ENCODE data around the gene ZNF480. TPM values are rescaled to one million over a fixed set of nuclear protein-coding genes. Genes with fewer than 3 reads are reported as not detected.
"Not testable (repeated sequence)": the region's sequence is repeated elsewhere in the genome, so short reads cannot be mapped to it uniquely, and the experiment has no call there.

The ZNF480 gene
- polyA plus RNA-seq, 1 donor from 2014 or later: 7.7 TPM

DNA sequence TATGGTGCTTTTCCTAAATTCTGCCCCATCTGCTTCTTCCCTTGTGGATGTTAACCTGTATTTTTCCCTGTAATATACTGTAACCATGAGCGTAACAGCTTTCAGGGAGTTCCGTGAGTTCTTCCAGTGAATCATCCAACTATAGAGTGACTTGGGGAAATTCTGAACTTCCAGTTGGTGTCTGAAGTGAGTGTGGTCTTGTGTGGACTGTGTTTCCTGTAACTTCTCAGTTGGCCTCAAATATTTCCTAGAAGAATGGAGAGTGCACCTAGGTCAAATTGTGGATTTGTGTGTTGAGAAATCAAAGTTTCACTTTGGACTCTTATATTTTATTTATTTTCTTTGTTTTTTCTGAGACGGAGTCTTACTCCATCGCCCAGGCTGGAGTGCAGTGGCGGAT is 38.5 kb upstream of the ZNF480 start:
- Histone ChIP-seq H3K36me3 (ENCODE audit: insufficient read depth, low read length) (no peaks in the 10 kb centered on the region), H3F3A (ENCODE audit: insufficient read depth, low read length, poor library complexity, severe bottlenecking) (no peaks in the 10 kb centered on the region), H3K9ac (ENCODE audit: low read length) (no peak overlapping the region), H3K4me3 (ENCODE audit: low read length) (no peak overlapping the region), H3K9me3 (ENCODE audit: low read length) (no peaks in the 10 kb centered on the region), H3K9me2 (ENCODE audit: insufficient read depth, low read length) (no peaks in the 10 kb centered on the region), H3K79me2 (replicated peaks; ENCODE audit: insufficient read depth, low read length) (no peaks in the 10 kb centered on the region), H3K27ac (ENCODE audit: low read length) (no peak overlapping the region), H2AFZ (ENCODE audit: low read depth, low read length) (no peak overlapping the region), H3K4me2 (ENCODE audit: low read length) (no peak overlapping the region), H4K20me1 (ENCODE audit: insufficient read depth) (no peaks in the 10 kb centered on the region), H3K27me3 (ENCODE audit: insufficient read depth, low read depth, low read length) (no peaks in the 10 kb centered on the region)
- TF ChIP-seq TAF1 (IDR thresholded peaks at IDR 0.05; ENCODE audit: low read depth): no peak
- TF ChIP-seq SMC3 (conservative IDR thresholded peaks at IDR 0.05; ENCODE audit: poor library complexity): no peak
- TF ChIP-seq POLR2AphosphoS5 (IDR thresholded peaks at IDR 0.05): no peak
- TF ChIP-seq RAD21 (conservative IDR thresholded peaks at IDR 0.05): no peak
- TF ChIP-seq EP300 (conservative IDR thresholded peaks at IDR 0.05; ENCODE audit: poor library complexity, severe bottlenecking): no peak
- TF ChIP-seq, protein P1, sequence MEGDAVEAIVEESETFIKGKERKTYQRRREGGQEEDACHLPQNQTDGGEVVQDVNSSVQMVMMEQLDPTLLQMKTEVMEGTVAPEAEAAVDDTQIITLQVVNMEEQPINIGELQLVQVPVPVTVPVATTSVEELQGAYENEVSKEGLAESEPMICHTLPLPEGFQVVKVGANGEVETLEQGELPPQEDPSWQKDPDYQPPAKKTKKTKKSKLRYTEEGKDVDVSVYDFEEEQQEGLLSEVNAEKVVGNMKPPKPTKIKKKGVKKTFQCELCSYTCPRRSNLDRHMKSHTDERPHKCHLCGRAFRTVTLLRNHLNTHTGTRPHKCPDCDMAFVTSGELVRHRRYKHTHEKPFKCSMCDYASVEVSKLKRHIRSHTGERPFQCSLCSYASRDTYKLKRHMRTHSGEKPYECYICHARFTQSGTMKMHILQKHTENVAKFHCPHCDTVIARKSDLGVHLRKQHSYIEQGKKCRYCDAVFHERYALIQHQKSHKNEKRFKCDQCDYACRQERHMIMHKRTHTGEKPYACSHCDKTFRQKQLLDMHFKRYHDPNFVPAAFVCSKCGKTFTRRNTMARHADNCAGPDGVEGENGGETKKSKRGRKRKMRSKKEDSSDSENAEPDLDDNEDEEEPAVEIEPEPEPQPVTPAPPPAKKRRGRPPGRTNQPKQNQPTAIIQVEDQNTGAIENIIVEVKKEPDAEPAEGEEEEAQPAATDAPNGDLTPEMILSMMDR (IDR thresholded peaks at IDR 0.05; ENCODE audit: poor library complexity, severe bottlenecking): no peak
- TF ChIP-seq, protein P2, sequence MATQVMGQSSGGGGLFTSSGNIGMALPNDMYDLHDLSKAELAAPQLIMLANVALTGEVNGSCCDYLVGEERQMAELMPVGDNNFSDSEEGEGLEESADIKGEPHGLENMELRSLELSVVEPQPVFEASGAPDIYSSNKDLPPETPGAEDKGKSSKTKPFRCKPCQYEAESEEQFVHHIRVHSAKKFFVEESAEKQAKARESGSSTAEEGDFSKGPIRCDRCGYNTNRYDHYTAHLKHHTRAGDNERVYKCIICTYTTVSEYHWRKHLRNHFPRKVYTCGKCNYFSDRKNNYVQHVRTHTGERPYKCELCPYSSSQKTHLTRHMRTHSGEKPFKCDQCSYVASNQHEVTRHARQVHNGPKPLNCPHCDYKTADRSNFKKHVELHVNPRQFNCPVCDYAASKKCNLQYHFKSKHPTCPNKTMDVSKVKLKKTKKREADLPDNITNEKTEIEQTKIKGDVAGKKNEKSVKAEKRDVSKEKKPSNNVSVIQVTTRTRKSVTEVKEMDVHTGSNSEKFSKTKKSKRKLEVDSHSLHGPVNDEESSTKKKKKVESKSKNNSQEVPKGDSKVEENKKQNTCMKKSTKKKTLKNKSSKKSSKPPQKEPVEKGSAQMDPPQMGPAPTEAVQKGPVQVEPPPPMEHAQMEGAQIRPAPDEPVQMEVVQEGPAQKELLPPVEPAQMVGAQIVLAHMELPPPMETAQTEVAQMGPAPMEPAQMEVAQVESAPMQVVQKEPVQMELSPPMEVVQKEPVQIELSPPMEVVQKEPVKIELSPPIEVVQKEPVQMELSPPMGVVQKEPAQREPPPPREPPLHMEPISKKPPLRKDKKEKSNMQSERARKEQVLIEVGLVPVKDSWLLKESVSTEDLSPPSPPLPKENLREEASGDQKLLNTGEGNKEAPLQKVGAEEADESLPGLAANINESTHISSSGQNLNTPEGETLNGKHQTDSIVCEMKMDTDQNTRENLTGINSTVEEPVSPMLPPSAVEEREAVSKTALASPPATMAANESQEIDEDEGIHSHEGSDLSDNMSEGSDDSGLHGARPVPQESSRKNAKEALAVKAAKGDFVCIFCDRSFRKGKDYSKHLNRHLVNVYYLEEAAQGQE (IDR thresholded peaks at IDR 0.05; ENCODE audit: borderline replicate concordance): no peak
- no peak for TF ChIP-seq EZH2 (IDR thresholded peaks at IDR 0.05; ENCODE audit: borderline replicate concordance, insufficient read depth, low read length, poor library complexity, severe bottlenecking)
- no peak for TF ChIP-seq MXI1 (conservative IDR thresholded peaks at IDR 0.05; ENCODE audit: poor library complexity, severe bottlenecking)

DNA sequence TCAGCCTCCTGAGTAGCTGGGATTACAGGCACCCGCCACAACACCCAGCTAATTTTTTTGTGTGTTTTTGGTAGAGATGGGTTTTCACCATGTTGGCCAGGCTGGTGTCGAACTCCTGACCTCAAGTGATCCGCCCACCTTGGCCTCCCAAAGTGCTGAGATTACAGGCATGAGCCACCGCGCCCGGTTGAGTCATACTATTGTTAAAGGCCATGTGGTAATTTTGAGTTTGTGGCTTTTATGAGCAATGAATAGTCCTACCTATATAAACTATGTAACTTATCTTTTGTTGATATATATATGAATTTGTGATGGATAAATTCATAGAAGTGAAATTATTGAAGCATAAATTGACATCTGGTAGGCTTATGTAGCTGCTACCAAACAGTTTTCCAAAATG is 31.4 kb upstream of the ZNF480 start:
- H3K27me3 ChIP-seq (ENCODE audit: insufficient read depth, low read depth, low read length); H2AFZ ChIP-seq (ENCODE audit: low read depth, low read length); H3K36me3 ChIP-seq (ENCODE audit: insufficient read depth, low read length); H3K27ac ChIP-seq (ENCODE audit: low read length); H4K20me1 ChIP-seq (ENCODE audit: insufficient read depth); H3K79me2 ChIP-seq (replicated peaks; ENCODE audit: insufficient read depth, low read length); H3K9ac ChIP-seq (ENCODE audit: low read length); H3K9me2 ChIP-seq (ENCODE audit: insufficient read depth, low read length); H3K9me3 ChIP-seq (ENCODE audit: low read length); H3K4me3 ChIP-seq (ENCODE audit: low read length); H3F3A ChIP-seq (ENCODE audit: insufficient read depth, low read length, poor library complexity, severe bottlenecking); H3K4me2 ChIP-seq (ENCODE audit: low read length): not testable (repeated sequence)

Measured in neural cell (in vitro differentiated cells).